NCI-H1417 treated with DMSO at 0.1 percent for 48 hours (cell line): Measurements from ENCODE around the gene LRPAP1.
A peak's percentile ranks its signal among the peaks of the same experiment; 100 is the strongest.

Experiments
- DNase-seq: peaks from one replicate; lab custom pipeline; 2025; lab: John Stamatoyannopoulos, UW

The LRPAP1 gene

DNA sequence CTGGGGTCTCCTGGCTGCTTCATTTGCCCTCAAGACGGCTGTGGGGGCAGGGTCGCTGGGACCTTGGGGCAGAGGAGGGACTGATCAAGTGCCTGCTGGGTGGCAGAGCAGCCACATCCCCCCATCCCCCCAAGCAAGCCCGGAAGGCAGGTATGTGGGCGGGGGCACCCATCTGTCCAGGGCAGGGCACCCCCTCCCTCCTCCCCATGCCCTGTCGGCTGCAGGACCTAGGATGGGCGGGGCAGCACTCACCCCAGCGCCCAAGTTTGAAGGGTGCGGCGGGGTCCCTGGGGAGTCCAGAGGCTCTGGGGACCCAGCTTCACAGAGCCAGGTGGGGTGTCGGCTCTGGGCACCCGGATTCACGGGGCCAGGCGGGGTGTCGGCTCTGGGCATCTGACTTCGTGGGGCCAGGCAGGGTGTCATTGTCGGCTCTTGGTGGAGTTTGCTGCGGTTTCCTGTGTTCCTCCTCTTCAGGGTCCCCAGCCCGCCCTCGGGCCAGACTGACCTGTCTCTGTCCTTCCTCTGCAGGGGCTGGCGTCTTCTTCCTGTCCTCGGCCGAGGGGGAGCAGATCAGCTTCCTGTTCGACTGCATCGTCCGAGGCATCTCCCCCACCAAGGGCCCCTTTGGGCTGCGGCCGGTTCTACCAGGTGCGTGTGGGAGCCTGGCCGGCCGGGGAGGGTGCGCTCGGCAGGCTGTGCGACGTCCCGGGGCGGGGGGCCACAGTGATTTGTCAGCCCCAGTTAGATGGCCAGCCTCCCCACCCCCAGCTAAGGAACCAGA, 47.0 kb downstream of the LRPAP1 start:
- no peak for DNase-seq

DNA sequence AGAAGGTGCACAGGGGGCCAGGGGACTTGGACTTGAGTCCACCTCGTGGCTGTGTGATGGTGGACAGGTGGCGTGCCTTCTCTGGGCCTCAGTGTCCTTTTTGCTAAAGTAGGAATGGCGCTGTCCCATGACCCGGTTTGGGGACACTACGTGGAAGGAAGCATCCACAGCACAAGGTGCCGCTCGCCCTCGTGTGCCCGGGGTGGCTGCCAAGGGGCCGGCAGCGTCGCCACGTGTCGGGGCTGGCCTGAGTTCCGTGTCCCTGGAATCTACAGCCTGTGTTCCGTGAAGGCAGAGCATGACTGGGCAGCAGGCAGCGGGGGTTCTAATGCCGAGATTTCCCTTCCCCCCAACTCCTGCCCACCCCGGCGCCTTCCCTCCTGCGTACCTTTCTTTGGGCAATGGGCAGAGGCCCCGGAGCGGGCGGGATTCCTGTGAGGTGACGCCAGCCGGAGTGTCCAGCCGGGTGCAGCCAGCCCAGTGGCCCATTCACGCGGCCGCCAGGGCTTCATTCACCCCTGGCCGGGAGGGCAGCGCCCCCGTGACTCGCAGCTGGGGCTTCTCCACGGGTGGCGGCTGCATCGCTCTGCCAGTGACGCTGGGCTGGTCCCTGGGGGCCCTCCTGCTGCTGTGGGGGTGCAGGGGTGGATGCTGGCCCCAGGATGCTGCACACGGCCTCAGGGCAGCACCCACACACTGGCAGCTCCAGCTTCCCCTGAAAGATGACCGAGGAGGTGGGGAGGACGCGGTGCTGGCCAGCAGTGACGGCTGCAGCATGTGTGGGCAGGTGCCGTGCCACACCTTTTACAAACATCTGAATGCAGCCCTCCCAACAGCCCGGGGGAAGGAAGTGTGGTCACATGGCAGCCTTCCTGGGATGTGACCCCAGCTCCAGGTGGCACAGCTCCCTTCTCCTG, 47.9 kb downstream of the LRPAP1 start:
- no peak for DNase-seq

DNA sequence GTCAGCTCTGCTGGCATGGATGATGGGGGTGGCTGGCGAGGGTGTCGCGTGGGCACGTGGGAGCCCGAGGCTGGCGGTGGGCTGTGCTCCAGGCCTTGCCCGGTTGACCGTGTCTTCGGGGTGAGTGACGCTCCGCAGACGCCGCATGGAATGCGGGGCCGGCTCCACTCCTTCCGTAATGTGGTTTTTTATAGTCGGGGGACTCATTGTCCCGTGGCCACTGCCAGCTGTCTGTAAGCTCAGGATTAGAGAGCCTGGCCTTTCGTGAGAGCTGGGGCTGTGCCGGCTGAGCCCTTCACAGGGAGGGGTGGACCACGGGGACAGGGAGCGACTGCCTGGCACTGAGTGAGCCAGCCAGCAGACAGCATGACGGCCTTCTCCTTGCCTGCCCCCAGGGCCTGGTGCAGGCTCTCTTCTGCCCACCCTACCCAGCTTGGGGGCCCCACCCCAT, 48.7 kb downstream of the LRPAP1 start:
- DNase-seq = no peak

DNA sequence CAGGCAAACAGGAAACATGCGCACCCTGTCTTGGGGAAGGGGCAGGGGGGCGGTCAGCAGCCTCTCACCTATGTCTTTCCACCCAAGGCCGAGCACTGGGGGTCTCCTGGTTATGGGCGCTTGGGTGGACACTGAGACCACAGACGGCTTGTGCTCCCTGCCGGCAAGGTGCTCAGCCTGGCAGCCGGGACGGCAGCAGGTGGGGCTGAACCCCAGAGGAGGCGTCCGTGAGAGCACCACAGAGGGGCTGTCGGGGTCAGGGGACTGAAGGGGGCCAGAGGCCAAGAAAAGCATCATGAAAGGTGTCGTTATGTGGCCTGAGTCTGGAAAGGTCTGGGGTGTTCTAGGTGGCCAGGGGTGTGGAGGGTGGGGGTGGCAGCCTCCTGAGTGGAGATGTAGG, 49.5 kb downstream of the LRPAP1 start:
- no peak for DNase-seq

DNA sequence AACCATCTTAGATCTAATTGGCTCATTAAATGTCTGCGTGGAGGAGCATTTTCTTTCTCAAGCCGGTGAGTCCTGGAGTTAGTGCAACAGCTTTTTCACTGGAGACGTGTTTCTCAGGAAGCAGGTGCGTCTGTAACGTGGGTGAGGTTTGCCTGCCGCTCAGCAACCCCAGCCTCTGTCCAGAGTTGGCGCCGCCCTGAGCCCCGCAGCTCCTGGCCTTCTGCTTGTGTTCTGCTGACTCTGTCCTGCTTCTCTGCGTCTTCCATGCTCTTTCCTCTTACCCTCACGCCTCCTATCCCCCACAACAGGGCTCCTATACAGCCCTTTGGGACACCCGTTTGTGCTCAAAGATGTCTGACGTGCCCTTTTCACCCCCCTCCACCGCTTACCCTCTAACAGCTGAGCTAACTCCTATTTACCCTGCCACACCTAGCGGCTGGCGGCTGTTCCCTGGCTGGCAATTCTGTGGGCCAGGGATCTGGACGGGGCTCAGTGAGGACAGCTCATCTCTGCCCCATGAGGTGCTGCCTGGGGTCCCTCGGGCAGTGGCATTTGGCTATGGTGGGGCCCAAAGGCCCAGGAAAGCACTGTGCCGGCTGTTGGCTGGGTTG, 50.3 kb downstream of the LRPAP1 start:
- no peak for DNase-seq

GRCh38 chr4:3481113-3481531, 51.1 kb downstream of the LRPAP1 start:
- DNase-seq = peak; percentile 49

GRCh38 chr4:3480528-3481112, 51.6 kb downstream of the LRPAP1 start:
- peak; percentile 39 for DNase-seq

GRCh38 chr4:3479358-3480101, 52.7 kb downstream of the LRPAP1 start:
- no peak for DNase-seq

DNA sequence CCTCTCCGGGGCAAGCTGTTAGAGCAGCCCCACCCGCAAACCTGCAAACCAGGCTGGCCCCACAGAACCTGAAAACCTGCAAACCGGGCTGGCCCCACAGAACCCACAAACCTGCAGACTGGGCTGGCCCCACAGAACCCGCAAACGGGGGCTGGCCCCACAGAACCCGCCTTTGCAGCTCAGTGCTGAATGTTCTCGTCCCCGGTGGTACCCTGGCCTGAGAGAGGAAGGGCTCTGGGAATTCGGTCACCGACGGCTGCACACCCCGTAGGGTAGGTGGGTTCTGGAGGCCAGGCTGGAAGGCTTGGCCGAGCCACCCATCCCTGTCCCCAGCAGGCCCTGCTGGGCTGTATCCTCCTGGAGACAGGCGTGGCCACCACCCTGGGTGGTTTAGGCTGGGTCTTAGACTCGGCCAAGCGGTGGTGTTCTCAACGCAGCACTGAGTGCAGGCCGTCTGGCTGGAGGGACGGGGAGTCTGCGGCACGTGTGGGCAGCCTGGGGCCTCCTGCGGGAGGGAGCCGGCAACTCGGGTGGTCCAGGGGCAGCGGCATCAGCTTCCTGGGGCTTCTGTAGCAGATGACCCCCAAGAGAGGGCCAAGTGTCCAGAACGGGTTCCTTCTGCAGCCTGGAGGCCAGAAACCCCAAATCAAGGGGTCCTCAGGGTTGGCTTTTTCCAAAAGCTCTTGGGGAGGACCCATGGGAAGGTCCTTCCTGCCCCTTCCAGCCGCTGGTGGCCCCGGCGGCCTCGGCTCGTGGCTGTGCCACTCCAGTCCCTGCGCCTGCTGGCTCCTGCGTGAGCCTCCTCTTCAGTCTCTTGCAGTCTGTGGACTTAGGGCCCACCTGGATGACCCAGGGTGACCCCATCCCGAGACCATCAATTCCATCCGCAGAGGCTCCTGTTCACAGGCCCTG, 53.5 kb downstream of the LRPAP1 start:
- DNase-seq = no peak

- DNase-seq = no peak
Observed at GRCh38 chr4:3477750-3478430, 54.3 kb downstream of the LRPAP1 start.

DNA sequence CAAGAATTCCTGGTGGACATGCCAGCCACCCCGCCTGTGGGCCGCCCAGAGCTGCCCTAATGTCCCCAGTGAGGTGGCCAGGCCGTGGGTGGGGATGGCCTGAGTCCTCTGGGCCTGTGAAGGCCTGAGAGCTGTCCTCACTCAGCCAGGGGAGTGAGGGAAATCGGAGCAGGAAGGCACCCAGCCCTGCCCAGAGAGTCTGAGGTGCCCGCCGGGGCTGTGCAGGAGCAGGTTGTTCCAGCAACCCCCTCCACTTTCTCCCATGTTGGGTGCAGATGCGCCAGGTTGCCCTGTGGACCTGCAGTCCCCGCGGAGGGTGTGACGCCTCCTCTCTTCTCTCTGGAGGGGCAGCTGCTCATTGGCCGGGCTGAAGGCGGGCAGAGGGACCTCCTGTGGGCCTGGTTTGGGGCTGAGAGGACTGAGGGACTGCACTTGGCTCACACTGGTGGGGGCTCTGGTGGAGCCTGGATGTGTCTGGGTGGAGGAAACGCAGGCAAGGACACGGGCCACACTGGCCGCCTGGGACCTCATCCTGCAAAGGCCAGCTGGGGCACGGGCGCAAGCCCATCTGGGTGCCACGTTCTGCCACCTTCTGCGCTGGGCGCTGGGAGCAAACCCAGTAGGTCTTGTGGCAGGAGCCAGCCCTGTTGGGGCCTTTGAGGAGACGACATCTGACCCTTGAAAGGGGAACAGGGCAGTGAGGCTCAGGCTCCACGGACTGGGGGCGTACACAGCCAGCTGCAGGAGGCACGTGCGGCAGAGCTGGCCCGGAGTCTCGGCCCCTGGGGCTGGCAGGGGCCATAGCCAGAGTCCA, 55.1 kb downstream of the LRPAP1 start:
- DNase-seq = no peak

DNA sequence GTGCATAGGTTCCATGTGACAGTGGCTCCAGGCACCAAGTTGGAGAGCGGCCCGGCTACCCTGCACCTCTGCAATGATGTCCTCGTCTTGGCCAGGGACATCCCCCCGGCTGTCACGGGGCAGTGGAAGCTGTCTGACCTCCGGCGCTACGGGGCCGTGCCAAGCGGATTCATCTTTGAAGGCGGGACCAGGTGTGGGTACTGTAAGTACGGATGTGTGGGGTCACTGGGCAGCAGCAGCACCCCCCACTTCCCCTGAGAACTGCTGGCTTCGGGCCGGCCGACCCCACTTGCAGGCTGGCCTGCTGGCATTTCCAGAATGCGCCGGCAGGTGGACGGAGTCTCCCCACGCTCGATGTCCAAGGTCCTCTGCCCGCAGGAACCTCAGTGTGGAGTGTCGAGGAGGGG, 55.9 kb downstream of the LRPAP1 start:
- no peak for DNase-seq

GRCh38 chr4:3475713-3476260, 56.4 kb downstream of the LRPAP1 start:
- DNase-seq = no peak

DNA sequence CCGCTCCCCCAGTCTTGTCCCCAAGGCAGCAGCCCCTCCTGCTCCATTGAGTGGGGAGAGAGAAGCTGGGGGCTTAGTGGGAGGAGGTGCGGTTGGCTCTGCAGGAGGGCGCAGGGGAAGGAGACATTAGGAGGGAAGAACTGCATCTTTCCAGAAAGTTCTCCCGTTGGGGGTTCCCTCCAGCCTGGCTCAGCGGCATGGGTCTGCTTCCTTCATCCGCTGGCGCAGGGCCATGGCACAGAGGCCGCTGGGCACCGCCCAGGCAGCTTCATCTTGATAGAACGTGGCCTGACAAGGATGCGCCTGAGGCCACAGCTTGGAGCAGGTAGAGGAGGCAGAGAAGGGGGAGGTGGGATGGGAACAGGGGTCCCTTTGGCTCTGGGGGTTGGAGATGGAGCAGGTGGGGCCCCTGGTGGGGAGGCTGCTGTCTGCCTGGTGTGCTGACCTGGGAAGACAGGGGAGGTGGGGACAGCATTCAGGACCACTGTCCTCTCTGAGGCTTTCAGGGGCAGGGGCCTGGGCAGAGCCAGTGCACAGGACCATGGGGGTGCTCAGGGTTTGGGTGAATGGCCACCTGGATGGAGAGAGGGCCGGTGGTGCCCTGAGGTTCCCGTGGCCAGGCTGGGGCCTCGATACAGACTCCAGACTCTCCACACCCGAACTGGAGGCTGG, 57.0 kb downstream of the LRPAP1 start:
- no peak for DNase-seq

DNA sequence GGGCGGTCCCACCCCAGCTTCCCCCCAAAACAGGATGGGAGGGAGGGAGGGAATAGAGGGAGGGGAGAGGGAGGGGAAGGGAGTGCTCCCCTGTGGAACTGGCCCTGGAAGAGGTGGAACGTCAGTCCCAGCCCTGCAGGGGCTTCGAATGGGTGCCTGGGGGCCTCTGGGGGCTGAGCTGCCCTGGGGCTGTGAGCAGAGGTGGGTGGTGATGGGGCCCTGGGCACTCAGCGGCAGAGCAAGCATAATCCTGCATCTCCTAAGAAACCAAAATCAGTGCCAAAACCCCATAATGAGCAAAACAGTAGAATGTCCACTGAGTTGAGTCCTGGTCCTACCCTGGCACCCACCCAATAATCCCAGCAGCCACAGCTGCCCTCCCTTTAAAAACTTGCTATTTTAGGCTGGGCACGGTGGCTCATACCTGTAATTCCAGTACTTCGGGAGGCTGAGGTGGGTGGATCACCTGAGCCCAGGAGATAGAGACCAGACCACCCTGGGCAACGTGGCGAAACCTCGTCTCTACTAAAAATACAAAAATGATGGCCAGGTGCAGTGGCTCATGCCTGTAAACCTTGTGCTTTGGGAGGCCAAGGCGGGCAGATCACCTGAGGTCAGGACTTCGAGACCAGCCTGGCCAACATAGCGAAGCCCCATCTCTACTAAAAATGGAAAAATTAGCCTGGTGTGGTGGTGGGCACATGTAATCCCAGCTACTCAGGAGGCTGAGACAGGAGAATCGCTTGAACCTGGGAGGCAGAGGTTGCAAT, 58.0 kb downstream of the LRPAP1 start:
- no peak for DNase-seq

- DNase-seq = no peak
Observed at GRCh38 chr4:3473181-3473950, 58.9 kb downstream of the LRPAP1 start.
